ENCODE data around the gene DUSP8.
"Not testable (repeated sequence)": the region's sequence is repeated elsewhere in the genome, so short reads cannot be mapped to it uniquely, and the experiment has no call there.

DUSP8 gene

DNA sequence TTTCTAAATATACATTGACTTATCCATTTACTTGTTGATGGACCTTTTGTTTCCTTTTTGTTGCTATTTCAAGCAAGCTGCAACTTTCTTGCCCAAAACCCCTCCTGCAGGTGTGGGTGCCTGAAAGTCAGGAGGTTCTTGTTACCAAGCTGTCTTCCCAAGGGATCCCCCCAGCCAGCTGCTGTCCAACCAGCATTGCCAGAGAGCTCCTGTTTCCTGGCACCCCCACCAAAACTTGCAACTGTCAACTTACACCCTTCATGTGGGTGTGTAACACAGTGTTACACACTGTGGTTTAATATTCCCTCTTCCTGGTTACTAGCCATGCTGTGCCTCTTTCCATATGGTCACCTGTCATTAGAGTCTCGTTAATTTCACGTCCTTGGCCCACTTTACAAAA lies 14.6 kb upstream of the DUSP8 start:
- DNase-seq (ENCODE audit: low read depth in 2 of 2), result no peak

DNA sequence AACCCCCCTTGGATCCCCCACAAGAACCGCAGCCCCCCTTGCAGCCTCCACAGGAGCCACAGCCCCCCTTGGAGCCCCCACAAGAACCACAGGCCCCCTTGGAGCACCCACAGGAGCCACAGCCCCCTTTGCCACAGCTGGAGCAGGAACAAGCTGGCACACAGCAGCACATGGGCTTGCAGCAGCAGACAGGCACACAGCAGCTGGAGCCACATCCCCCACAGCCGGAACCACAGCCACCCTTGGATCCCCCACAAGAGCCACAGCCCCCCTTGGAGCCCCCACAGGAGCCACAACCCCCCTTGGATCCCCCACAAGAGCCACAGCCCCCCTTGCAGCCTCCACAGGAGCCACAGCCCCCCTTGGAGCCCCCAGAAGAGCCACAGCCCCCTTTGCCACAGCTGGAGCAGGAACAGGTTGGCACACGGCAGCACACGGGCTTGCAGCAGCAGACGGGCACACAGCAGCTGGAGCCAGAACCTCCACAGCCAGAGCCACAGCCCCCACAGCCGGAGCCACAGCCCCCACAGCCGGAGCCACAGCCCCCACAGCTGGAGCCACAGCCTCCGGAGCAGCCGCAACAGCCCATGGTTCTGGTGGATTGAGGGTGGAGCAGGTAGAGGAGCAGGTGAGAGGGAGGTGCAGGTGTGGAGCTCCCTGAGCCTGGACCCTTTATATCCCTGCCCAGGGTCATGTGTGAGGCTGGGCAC lies 12.7 kb upstream of the DUSP8 start, which contains the start of gene KRTAP5-1:
KRTAP5-1 (minus strand) TSS at position 623 of the 710 bp plus-strand sequence; CDS start at position 589, 34 bp downstream.
- not testable (repeated sequence) for DNase-seq (ENCODE audit: low read depth in 2 of 2)

DNA sequence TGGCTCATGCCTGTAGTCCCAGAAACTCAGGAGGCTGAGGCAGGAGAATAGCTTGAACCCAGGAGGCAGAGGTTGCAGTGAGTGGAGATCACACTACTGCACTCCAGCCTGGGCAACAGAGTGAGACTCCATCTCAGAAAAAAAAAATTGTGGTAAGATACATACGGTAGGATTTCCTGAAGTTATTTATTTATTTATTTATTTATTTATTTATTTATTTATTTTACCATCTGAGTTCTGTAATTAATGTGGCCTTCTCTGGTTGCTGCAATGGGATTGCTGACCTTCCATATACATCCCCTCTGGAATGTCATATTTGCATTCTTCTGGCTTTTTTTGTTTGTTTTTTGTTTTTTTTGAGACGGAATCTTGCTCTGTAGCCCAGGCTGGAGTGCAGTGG lies 10.8 kb upstream of the DUSP8 start:
- not testable (repeated sequence) for DNase-seq (ENCODE audit: low read depth in 2 of 2)

DNA sequence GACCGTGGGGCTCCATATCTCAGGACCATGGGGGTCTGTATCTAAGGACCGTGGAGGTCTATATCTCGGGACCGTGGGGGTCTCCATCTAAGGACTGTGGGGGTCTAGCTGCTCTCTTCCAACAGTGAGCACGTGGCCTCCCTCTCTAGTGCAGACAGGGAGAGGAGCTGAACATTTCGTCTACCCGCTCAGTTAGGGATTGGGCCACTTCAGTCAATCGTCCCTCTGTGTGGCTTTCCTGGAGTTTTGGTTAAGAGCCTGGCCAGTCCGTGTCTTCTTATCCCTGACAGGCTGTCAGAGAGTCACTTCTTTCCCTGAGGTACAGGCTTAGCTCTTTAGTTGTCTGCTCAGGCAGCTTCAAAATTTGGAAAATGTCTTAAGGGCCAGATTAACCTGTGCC lies 9.9 kb upstream of the DUSP8 start:
- DNase-seq (ENCODE audit: low read depth in 2 of 2), result no peak

DNA sequence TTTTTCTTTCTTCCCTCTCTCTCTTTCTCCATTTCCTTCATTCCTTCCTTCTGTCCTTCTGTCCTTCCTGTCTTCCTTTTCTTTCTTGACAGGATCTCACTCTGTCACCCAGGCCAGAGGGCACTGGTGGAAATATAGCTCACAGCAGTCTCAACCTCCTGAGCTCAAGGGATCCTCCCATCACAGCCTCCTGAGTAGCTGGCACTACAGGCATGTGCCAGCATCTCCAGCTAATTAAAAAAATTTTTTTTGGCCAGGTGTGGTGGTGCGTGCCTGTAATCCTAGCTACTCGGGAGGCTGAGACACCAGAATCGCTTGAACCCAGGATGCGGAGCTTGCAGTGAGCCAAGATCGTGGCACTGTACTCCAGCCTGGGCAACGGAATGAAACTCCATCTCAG lies 4.8 kb upstream of the DUSP8 start:
- DNase-seq (ENCODE audit: low read depth in 2 of 2), result no peak

DNA sequence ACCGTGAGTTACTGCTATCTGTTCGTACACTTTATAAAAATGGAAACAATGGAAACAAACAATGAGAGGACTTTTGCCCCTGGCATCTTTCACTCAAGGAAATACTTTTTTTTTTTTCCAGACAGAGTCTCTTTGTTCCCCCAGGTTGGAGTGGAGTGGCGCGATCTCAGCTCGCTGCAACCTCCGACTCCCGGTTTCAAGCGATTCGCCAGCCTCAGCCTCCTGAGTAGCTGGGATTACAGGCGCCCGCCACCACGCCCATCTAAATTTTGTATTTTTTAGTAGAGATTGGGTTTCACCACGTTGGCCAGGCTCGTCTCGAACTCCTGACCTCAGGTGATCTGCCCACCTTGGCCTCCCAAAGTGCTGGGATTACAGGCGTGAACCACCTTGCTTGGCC lies 3.7 kb upstream of the DUSP8 start:
- not testable (repeated sequence) for DNase-seq (ENCODE audit: low read depth in 2 of 2)

DNA sequence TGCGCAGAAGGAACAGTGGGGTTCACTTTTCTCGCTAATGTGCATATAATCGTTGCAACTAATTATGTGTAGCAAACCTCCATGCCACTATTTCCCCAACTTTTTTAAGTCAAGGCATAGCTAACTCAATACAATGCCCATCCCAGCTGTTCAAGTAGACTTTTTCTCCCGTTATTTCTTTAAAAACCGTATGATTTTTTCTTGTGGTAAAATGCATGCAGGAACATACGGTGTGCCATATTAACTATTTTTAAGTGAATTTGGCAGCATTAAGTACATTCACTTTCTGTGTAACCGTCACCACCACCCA lies 2.8 kb upstream of the DUSP8 start:
- no peak for DNase-seq (ENCODE audit: low read depth in 2 of 2)

DNA sequence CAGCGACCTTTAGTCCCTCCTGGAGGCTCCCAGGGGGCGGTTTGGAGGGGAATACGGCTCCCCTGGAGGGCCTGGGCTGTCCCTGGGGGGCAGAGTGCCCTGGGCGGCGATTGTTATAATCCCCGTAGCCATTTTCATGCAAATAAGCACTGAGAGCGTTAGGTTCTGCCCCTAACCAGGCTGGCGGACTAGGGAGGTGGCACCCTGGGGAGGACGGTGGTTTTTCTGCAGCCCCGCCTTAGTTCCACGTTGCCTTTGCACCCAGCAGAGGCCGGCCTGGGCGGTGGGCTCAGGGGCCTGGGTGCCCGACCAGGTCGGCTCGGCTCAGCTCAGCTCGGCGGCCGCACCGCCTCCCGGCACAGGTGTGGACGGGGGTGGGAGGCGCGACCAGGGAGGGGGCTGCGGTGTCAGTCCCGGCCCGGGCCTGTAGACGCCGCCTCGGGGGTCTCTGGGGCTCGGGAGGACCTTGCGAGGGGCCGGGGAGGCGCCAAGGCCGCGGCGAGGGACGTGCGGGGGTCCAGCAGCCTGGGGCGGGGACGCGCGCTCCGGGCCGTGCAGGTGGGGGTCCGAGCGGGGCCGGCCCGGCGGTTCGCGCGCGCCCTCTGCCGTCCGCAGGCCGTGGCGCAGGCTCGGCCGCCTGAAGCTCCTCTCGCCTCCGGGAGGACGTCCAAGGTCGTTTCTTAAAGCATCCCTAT lies 2.3 kb upstream of the DUSP8 start:
- DNase-seq (ENCODE audit: low read depth in 2 of 2), result no peak

DNA sequence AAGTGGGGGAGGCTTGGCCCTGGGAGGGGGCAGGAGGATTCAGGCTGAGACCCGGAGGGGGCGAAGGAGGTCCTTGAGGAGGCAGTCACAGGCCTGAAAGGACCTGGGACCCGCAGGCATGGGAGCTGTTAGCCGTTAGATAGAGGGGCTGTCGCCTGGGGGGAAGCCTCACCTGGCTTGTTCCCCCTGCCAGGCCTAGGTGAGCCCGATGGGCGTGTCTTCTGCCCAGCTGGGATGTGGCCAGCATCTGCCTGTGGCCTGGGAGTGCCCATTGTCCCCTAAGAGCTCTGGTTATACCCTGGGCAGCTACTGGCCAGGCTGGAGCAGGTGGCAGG lies 1.8 kb upstream of the DUSP8 start:
- DNase-seq (ENCODE audit: low read depth in 2 of 2), result no peak

DNA sequence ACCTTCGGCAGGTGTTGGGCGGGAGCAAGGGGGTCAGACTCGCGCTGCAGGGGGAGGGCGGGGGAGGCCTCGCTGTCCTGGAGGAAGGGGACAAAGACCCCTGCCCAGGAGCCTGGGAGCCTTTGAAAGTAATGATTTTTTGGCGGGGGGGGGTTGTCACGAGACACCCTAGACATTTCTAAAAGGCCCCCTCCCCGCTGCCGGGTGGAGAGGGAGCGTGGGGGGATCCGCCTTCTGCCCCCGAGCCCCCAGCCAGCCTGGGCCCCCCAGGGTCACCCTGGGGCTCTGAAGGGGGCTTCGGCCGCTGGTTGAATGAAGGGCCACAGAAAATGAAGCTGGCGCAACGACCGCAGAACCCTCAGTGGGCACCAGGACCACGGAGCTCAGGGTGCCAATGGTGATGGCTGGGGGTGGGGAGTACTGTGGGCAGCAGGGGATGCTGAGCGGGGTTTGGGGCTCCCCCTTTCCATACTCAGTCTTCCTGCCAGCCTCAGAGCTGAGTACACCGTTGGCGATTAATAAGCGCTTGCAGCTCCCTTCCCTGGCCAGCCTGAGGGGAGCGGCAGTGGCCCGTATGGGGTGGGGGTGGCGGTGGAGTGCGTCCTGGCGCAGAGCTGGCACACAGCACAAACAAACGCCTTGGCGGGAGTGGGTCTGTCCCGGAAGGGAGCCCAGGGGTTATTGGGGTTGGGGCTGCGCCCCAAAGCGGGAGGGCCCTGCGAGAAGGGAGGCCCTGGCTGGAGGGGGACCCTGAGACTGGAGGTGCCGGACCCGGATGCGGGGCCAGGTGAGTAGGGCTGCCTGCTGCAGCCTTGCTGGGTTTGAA lies 1.2 kb upstream of the DUSP8 start:
- DNase-seq (ENCODE audit: low read depth in 2 of 2), result no peak

DNA sequence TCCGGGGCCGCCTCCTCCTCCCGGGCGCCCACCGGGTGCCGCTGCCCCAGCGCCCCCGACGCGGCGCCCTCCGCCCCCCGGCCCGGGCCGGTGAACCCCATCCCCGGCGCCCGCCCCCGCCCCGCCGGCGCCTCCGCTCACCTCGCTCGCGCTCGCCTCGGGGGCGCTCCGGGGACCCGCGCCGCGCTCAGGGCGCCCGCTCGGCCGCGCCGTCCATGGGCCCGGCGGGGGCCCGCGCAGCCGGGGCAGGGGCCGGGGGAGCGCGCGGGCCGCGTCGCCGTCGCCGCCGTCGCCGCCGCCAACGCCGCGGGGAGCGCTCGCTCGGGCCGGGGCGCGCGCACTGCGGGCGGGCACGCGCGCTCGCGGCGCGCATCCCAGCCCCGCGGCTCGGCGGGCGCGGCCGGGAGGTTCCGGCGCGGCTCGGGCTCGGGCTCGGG lies 293 bp downstream of the DUSP8 start:
- DNase-seq (ENCODE audit: low read depth in 2 of 2), result no peak

DNA sequence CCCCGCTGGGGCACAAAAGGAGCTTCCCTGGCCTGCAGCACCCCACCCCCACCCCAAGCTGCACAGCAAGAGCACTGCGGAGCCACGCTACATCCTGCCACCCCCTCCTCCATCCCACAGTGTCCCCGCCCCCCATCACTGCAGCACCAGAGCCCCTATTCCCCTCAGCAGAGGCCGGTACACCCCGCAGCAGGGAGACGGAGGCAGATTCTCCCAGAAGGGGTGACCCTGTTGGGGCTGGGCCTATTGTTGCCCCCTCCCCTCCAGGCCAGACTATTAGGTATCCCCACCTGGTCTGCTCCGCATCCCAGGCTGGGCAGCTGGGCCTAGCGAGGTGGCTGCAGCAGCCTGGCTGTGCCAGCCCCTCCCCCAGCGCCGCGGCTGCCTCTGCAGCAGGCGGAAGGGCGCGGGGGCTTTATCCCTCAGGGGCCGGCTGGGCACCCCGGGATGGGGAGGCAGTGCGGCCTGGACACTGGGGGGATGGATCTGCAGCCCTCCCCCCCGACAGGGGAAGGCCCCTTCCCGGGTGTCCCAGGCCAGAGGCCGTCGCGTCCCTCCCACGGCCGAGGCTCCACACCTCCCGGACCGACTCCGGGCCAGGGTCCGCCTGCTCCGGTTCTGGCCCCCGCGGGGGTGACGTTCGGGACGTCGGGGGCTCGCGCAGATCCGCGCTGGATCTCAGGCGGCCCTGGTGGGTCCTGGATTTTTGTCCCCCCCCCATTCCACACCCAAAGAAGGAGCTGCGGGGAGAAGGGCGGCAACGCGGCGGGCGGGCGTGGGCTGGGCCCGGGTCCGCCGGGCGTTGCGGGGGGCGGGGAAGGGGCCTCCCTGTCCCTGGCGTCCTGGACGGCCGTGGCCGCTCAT lies 943 bp downstream of the DUSP8 start:
- no peak for DNase-seq (ENCODE audit: low read depth in 2 of 2)

DNA sequence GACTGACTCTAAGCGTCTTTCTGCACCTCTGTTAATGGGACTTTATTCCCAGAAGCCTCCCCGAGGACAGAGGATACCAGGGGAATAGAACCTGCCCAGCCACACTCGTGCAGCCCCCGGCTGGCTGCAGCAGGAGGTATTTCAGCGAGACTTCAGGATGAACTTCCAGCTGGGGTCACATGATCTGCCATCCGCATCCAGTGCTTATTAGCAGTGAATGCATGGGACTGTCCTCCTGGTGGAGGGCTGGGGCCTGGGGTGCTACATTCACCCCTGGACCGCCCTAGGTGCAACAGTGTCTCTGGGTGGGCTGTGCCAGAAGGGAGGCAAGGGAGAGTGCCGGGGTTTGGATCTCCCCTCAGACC lies 1.6 kb downstream of the DUSP8 start:
- no peak for DNase-seq (ENCODE audit: low read depth in 2 of 2)

DNA sequence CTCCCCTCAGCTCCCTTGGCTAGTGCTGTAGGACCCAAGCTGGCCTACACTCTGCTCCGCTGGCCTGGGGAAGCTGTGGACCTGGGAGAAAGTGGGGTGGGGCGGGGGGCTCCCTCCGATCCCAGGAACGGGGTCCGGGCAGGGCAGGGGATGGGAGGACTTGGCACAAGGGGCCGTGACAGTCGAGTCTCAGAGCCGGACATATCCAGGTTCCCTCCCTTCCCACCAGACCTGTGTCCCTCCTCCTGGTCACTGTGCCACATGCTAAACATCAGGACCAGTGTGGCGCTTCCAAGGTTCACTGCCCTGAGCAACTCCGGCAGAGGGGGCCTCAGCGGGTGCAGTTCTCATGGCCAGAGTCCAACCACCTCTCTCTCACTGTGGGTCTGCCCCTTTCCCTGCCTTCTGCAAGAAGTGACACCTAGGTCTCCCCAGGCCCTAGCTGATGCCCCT lies 2.0 kb downstream of the DUSP8 start:
- no peak for DNase-seq (ENCODE audit: low read depth in 2 of 2)

DNA sequence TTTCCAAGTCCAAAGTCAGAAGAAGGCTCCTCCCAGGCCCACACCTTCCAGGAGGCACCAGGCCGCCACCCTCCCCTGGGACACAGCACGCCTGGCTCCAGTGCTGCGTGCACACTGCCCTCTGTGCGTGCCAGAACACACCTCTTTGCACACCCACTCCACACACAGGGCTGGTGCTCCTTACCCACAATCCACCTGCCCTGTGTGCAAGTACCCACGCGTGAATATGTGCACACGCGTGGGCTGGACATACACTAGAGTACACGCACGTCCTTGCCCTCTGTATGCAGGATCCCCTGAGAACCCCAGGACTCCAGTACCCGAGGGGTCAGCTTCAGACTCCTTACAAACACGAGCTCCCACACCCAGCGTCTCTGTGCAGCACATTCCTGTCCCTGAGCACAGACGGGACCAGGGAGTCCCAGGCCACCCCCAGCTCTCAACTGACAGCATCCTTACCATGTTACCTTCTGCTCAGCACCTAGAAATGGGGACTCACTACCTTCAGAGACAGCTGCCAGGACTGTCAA lies 2.8 kb downstream of the DUSP8 start:
- DNase-seq (ENCODE audit: low read depth in 2 of 2), result no peak

DNA sequence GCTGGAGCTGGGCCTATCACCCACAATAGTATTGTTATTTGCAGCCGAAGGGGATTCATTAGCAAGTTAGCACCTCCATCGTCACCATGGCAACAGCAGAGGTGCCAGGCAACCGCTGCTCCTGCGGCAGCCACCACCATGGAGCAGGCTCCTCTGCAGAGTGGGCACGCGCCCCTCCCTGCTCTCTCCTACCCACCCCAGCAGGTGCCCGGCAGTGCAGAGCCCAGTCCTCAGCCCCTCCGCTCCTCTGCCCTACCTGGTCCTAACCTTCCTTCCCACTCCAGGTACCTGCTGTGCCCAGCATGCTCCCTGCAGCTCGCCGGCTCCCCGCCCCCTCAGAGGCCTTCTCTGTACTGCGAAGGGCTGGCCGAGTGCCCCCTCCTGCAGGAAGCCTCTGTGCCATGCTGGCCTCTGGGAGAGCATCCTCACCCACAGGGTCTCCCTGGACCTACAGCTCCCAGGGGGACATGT lies 3.6 kb downstream of the DUSP8 start:
- no peak for DNase-seq (ENCODE audit: low read depth in 2 of 2)

DNA sequence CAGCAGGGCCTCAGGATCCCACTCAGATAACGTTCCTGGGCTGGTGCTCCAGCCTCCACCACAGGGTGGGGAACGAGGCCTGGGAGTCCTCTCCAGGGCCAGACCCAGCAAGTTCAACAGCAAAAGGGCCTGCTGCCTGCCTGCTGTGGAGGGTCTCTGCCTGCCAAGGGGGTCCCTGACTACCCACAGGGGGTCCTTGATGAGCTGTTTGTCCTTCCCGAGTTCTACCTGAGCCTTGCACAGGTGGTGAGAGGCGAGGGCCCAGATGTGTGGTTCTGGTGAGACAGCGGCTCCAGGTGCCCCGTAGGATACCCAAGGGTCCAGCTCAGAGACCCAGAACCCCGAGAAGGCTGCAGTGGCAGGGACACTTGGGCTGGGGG lies 4.4 kb downstream of the DUSP8 start:
- DNase-seq (ENCODE audit: low read depth in 2 of 2), result no peak

DNA sequence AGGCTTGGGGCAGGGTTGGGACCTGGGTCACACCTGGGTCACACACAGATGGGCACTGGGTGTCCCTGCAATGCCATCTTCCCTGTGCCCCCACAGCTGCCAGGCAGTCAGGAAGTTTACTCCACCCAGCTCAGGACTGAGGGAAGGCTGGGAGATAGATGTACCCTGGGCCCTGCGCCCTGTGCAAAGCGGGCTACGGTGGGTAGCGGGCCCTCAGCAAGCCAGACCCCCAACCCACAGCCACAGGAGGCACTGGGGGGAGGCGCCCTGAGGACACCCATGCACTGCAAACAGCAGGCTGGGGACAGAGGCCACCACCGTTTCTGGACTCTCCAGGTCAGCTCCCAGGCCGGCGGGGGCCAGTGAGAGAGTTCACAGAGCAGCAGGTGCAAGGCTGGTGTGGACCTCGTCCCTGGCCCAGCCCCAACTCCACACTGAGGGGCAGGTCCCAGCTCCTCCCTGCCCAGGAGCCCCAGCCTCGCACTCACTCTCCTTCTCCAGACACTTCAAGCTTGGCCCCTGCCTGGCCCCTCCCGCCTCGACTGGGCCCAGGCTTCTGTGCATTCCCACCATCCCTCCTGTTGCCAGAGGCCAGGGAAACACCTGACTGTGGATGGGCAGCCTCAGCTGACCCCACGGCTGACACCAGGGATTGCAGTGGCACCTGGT lies 4.9 kb downstream of the DUSP8 start:
- DNase-seq (ENCODE audit: low read depth in 2 of 2), result no peak

DNA sequence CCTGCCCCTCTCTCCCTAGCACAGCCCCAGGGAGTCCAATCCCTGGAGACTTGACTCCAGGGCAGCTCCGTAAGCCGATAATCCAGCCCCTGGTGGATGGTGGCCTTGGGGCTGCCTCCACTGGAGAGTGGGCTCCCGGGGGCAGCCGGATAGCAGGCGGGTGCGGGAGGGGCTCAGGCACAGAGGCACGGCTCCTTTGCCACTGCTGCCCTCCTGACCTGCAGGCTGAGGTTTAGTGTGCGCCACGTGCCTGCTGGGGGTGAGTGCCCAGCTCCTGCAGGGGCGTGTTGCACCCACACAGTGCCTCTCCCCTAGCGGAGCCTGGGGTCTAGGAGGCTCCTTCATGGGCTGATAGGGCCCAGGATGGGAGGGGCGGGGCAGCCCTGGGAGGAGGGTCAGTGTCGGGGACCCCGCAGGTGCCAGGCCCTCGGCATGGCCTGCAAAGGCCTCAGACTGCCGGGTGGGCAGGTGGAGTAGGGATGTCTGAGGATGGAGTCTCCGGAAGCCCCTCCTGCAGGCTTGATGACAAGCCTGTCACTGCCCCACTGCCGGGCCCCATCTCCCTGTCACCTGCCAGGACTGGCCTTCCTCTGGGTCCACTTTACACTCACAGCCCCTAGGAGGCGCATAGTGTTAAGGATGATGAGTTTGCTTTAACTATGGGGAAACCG lies 5.6 kb downstream of the DUSP8 start:
- no peak for DNase-seq (ENCODE audit: low read depth in 2 of 2)

DNA sequence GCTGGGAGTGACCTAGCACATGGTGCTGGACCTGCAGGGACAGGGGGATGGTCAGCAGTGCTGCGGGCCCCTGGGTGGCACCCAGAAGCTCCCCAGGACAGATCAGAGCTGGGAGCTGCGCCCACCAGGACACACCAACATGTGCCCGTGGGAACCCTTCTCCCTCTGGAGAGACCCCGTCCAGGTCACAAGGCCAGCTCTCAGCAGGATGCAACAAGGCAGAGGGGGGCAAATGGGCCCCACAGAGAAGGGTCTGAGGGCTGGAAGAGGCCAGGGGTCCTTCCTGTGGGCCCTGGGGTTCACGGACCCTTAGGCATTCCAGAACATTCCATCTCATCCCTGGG lies 6.2 kb downstream of the DUSP8 start:
- no peak for DNase-seq (ENCODE audit: low read depth in 2 of 2)

Data from fibroblast of skin of left biceps (primary cell).